HEK293 (cell line): ENCODE results near the gene TRUB2.
A peak's percentile ranks its signal among the peaks of the same experiment; 100 is the strongest.

Source experiments
- GLI4 ChIP-seq: fragments of 450-650 bp; formaldehyde crosslinking; IDR thresholded peaks from 2 replicates; pipeline ENCODE4 v1.5.1; 2016; ENCODE audit warnings: missing biosample characterization, missing genetic modification characterization
- KLF16 ChIP-seq: fragments of 450-650 bp; formaldehyde crosslinking; IDR thresholded peaks from 2 replicates; pipeline ENCODE4 v1.5.1; 2017; ENCODE audit warnings: missing biosample characterization, missing genetic modification characterization
- KLF8 ChIP-seq: fragments of 450-650 bp; formaldehyde crosslinking; IDR thresholded peaks from 2 replicates; pipeline ENCODE4 v1.5.1; 2016; ENCODE audit warnings: missing biosample characterization, missing genetic modification characterization
- PBX3 ChIP-seq: sonication (generic); formaldehyde crosslinking; IDR thresholded peaks from 2 replicates; pipeline ENCODE4 v1.8.1; 2022; ENCODE audit warnings: mild to moderate bottlenecking, moderate library complexity, missing genetic modification reagents
- PRDM2 ChIP-seq: fragments of 450-650 bp; formaldehyde crosslinking; IDR thresholded peaks from 2 replicates; pipeline ENCODE4 v1.5.1; 2016; ENCODE audit warnings: missing biosample characterization, missing genetic modification characterization, borderline replicate concordance
- SP3 ChIP-seq: fragments of 450-650 bp; formaldehyde crosslinking; IDR thresholded peaks from 2 replicates; pipeline ENCODE4 v1.5.1; 2016; ENCODE audit warnings: missing biosample characterization, missing genetic modification characterization
- ZBTB17 ChIP-seq: fragments of 450-650 bp; formaldehyde crosslinking; IDR thresholded peaks from 2 replicates; pipeline ENCODE4 v1.5.1; 2016; ENCODE audit warnings: missing biosample characterization, missing genetic modification characterization
- ZBTB20 ChIP-seq: fragments of 450-650 bp; formaldehyde crosslinking; IDR thresholded peaks from 2 replicates; pipeline ENCODE4 v1.5.1; 2016; ENCODE audit warnings: missing biosample characterization, missing genetic modification characterization
- ZNF114 ChIP-seq: fragments of 450-650 bp; formaldehyde crosslinking; IDR thresholded peaks from 2 replicates; pipeline ENCODE4 v1.5.0; 2017; ENCODE audit warnings: missing biosample characterization, missing genetic modification characterization
- ZNF133 ChIP-seq: fragments of 450-650 bp; formaldehyde crosslinking; IDR thresholded peaks from 2 replicates; pipeline ENCODE4 v1.5.1; 2016; ENCODE audit warnings: missing biosample characterization, missing genetic modification characterization
- ZNF148 ChIP-seq: fragments of 450-650 bp; formaldehyde crosslinking; IDR thresholded peaks from 2 replicates; pipeline ENCODE4 v1.5.0; 2017; ENCODE audit warnings: missing biosample characterization, missing genetic modification characterization, borderline replicate concordance
- ZNF157 ChIP-seq: fragments of 450-650 bp; formaldehyde crosslinking; IDR thresholded peaks from 2 replicates; pipeline ENCODE4 v1.5.1; 2016; ENCODE audit warnings: missing biosample characterization, missing genetic modification characterization
- ZNF19 ChIP-seq: fragments of 450-650 bp; formaldehyde crosslinking; IDR thresholded peaks from 2 replicates; pipeline ENCODE4; 2016; ENCODE audit warnings: missing biosample characterization, missing genetic modification characterization, low read depth
- ZNF24 ChIP-seq: fragments of 450-650 bp; formaldehyde crosslinking; IDR thresholded peaks from 2 replicates; pipeline ENCODE4 v1.5.1; 2016; ENCODE audit warnings: missing biosample characterization, missing genetic modification characterization
- ZNF391 ChIP-seq: fragments of 450-650 bp; formaldehyde crosslinking; IDR thresholded peaks from 2 replicates; pipeline ENCODE4 v1.5.1; 2016; ENCODE audit warnings: low read depth, missing biosample characterization, missing genetic modification characterization, borderline replicate concordance
- ZNF600 ChIP-seq: fragments of 450-650 bp; formaldehyde crosslinking; IDR thresholded peaks from 2 replicates; pipeline ENCODE4 v1.5.1; 2016; ENCODE audit warnings: missing biosample characterization, missing genetic modification characterization
- ZNF621 ChIP-seq: fragments of 450-650 bp; formaldehyde crosslinking; IDR thresholded peaks from 2 replicates; pipeline ENCODE4 v1.5.1; 2017; ENCODE audit warnings: missing biosample characterization, missing genetic modification characterization
- ZNF624 ChIP-seq: fragments of 450-650 bp; formaldehyde crosslinking; IDR thresholded peaks from 2 replicates; pipeline ENCODE4 v1.5.1; 2017; ENCODE audit warnings: missing biosample characterization, missing genetic modification characterization
- ZNF660 ChIP-seq: fragments of 450-650 bp; IDR thresholded peaks from 2 replicates; pipeline ENCODE4 v1.5.1; 2018; ENCODE audit warnings: missing biosample characterization, mild to moderate bottlenecking, missing genetic modification characterization
- ZNF664 ChIP-seq: fragments of 450-650 bp; formaldehyde crosslinking; IDR thresholded peaks from 2 replicates; pipeline ENCODE4 v1.5.1; 2016; ENCODE audit warnings: missing biosample characterization, missing genetic modification characterization
- ZNF670 ChIP-seq: fragments of 450-650 bp; formaldehyde crosslinking; IDR thresholded peaks from 2 replicates; pipeline ENCODE4 v1.5.1; 2016; ENCODE audit warnings: missing biosample characterization, missing genetic modification characterization, low read depth
- ZNF701 ChIP-seq: fragments of 450-650 bp; formaldehyde crosslinking; IDR thresholded peaks from 2 replicates; pipeline ENCODE4 v1.5.1; 2016; ENCODE audit warnings: missing biosample characterization, missing genetic modification characterization
- ZNF707 ChIP-seq: fragments of 450-650 bp; formaldehyde crosslinking; IDR thresholded peaks from 2 replicates; pipeline ENCODE4 v1.5.1; 2016; ENCODE audit warnings: missing biosample characterization, missing genetic modification characterization
- ZNF776 ChIP-seq: fragments of 450-650 bp; formaldehyde crosslinking; IDR thresholded peaks from 2 replicates; pipeline ENCODE4 v1.5.0; 2017; ENCODE audit warnings: missing biosample characterization, missing genetic modification characterization, borderline replicate concordance
- ZNF785 ChIP-seq: fragments of 450-650 bp; formaldehyde crosslinking; IDR thresholded peaks from 2 replicates; pipeline ENCODE4 v1.5.1; 2016; ENCODE audit warnings: missing biosample characterization, missing genetic modification characterization
- ZNF843 ChIP-seq: fragments of 450-650 bp; formaldehyde crosslinking; IDR thresholded peaks from 2 replicates; pipeline ENCODE4 v1.5.1; 2016; ENCODE audit warnings: missing biosample characterization, missing genetic modification characterization
- TF ChIP-seq, protein P1 (sequence below): fragments of 450-650 bp; formaldehyde crosslinking; IDR thresholded peaks from 2 replicates; pipeline ENCODE4 v1.5.1; 2016; ENCODE audit warnings: missing biosample characterization, missing genetic modification characterization, low read depth
- TF ChIP-seq, protein P2 (sequence below): fragments of 450-650 bp; formaldehyde crosslinking; IDR thresholded peaks from 2 replicates; pipeline ENCODE4 v1.5.1; 2016; ENCODE audit warnings: missing biosample characterization, missing genetic modification characterization

TRUB2 gene

GRCh38 chr9:128361986-128362646 lies 39.9 kb upstream of the TRUB2 start (continued):
- TF ChIP-seq, protein P1, sequence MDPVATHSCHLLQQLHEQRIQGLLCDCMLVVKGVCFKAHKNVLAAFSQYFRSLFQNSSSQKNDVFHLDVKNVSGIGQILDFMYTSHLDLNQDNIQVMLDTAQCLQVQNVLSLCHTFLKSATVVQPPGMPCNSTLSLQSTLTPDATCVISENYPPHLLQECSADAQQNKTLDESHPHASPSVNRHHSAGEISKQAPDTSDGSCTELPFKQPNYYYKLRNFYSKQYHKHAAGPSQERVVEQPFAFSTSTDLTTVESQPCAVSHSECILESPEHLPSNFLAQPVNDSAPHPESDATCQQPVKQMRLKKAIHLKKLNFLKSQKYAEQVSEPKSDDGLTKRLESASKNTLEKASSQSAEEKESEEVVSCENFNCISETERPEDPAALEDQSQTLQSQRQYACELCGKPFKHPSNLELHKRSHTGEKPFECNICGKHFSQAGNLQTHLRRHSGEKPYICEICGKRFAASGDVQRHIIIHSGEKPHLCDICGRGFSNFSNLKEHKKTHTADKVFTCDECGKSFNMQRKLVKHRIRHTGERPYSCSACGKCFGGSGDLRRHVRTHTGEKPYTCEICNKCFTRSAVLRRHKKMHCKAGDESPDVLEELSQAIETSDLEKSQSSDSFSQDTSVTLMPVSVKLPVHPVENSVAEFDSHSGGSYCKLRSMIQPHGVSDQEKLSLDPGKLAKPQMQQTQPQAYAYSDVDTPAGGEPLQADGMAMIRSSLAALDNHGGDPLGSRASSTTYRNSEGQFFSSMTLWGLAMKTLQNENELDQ (tag by site-specific recombination) = no peak
- TF ChIP-seq ZBTB17 (tag by site-specific recombination) (peak; percentile 68; the same call in 1 of the 2 replicates), ZNF19 (no peak), ZNF133 (no peak), ZNF391 (tag by site-specific recombination) (no peak), ZNF785 (no peak), KLF8 (tag by site-specific recombination) (peak; percentile 58), GLI4 (no peak), ZBTB20 (tag by site-specific recombination) (peak; percentile 35; the same call in 1 of the 2 replicates), ZNF621 (tag by site-specific recombination) (no peak), ZNF670 (no peak), ZNF148 (no peak), PRDM2 (tag by site-specific recombination) (no peak), SP3 (tag by site-specific recombination) (0 out of 2 replicates have a peak, but pooled peaks have one; percentile 24), ZNF114 (tag by site-specific recombination) (no peak), ZNF776 (no peak), KLF16 (tag by site-specific recombination) (no peak), ZNF707 (tag by site-specific recombination) (no peak), ZNF24 (tag by site-specific recombination) (no peak), ZNF701 (tag by site-specific recombination) (no peak), ZNF664 (tag by site-specific recombination) (no peak), ZNF157 (no peak), ZNF660 (tag by site-specific recombination) (peak; percentile 43; the same call in 1 of the 2 replicates), PBX3 (no peak), ZNF843 (no peak), ZNF600 (peak; percentile 83), ZNF624 (no peak)
- TF ChIP-seq, protein P2, sequence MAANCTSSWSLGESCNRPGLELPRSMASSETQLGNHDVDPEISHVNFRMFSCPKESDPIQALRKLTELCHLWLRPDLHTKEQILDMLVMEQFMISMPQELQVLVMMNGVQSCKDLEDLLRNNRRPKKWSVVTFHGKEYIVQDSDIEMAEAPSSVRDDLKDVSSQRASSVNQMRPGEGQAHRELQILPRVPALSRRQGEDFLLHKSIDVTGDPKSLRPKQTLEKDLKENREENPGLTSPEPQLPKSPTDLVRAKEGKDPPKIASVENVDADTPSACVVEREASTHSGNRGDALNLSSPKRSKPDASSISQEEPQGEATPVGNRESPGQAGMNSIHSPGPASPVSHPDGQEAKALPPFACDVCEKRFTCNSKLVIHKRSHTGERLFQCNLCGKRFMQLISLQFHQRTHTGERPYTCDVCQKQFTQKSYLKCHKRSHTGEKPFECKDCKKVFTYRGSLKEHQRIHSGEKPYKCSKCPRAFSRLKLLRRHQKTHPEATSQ (tag by site-specific recombination) = no peak
